Measurements from ENCODE around the gene SRGAP1.
A peak's percentile ranks its signal among the peaks of the same experiment; 100 is the strongest.

SRGAP1 gene

DNA sequence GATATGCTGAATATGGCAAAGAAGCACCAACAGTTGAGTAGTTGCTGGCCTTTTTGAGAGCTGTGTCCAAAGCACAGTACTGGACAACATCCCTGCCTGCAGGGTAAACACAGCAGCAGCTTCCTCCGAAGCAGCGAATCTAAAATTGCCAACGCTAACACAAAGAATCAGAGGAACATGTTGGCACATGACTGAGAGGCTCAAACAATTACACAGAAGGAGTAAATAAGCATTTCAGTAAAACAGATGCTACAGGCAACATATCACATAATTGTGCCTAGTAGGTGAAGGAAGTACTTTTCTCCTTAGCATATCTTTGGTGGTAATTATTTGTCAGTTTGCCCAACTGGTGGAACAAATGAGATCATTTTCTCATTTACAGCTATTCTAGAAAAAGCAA is 325.5 kb downstream of the SRGAP1 start:
- no peak for DNase-seq (ENCODE audit: low read depth)
- no peak overlapping the region for H3K4me3 ChIP-seq (ENCODE audit: low read depth, low read length)

DNA sequence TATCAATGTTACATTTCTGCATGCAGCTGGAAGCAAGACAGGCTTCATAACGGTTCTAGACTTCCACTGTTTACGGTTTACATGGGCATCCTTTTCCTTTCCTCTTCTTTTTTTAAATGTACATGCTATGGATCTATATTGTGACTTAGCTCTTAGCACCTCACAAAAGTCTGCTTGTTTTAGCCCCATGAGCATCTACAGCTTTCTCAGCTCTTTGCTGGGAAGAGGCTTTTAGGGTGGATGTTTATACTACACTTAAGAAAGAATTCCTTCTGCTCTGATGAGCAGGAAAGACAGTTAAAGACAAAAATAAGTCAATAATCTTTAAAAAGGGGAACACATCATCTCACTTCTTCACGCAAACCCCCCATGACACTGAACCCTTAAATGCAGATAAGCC is 326.2 kb downstream of the SRGAP1 start:
- no peak for DNase-seq (ENCODE audit: low read depth)
- H3K4me3 ChIP-seq (ENCODE audit: low read depth, low read length) = no peak overlapping the region

DNA sequence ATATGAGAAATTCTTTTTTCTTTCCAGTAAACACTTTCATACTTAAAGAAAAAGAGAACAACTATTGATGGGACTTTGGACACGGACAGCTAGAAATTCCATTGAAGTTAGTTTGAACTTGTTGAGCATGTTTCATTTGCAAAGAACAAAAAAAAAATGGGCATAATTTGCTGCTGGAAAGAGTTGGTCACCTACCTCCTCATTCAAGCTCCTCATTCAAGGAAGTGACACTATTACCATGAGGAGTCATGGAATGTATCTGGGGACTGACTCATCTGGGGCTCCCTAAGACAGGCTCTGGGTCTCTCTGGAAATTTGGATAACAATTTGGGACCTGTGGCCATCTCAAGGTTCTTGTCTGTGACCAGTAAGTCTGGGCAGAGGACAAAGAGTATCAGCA is 327.2 kb downstream of the SRGAP1 start:
- DNase-seq (ENCODE audit: low read depth) = no peak
- H3K4me3 ChIP-seq (ENCODE audit: low read depth, low read length) = no peak overlapping the region

GRCh38 chr12:64172143-64172970 is 327.9 kb downstream of the SRGAP1 start:
- no peak for DNase-seq (ENCODE audit: low read depth)
- no peak overlapping the region for H3K4me3 ChIP-seq (ENCODE audit: low read depth, low read length)

DNA sequence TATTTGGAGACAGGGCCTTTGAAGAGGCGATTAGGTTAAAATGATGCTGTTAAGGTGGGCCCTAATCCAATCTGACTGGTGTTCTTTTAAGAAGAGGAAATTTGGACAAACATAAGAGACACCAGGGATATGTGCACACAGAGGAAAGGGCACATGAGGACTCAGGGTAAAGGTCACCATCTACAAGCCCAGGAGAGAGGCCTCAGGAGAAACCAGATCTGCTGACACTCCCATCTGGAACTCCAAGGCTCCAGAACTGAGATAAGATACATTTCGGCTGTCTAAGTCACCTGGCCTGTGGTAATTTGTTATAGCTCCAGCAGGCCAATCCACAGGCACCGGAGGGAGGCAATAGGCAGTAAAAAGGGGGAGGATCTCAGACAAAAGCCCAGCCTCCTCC is 329.0 kb downstream of the SRGAP1 start:
- H3K4me3 ChIP-seq (ENCODE audit: low read depth, low read length) = no peak overlapping the region
- no peak for DNase-seq (ENCODE audit: low read depth)

GRCh38 chr12:64175254-64175945 is 330.9 kb downstream of the SRGAP1 start:
- H3K4me3 ChIP-seq (ENCODE audit: low read depth, low read length) = no peak overlapping the region
- DNase-seq (ENCODE audit: low read depth) = no peak

DNA sequence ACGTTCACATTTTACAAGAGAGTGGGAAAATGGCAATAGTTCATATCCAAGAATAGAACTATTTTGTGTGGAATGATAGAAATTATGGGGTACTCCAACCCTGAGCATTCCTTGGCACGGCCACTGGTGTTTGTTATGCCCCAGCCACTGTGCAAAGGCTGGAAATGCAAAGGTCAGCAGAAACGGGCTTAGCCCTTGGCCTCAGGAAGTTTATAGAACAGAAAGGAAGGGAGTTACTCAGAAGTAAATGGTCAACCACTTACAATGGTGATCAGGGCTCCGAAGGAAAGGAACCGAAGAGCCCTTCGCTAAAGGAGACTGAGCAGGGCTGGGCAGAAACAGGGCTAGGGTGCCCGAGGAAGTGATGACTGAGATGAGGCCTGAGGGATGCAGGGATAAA is 332.5 kb downstream of the SRGAP1 start:
- DNase-seq (ENCODE audit: low read depth) = no peak
- H3K4me3 ChIP-seq (ENCODE audit: low read depth, low read length) = no peak overlapping the region

GRCh38 chr12:64178122-64178521 is 333.6 kb downstream of the SRGAP1 start:
- H3K4me3 ChIP-seq (ENCODE audit: low read depth, low read length) = no peak overlapping the region
- no peak for DNase-seq (ENCODE audit: low read depth)

DNA sequence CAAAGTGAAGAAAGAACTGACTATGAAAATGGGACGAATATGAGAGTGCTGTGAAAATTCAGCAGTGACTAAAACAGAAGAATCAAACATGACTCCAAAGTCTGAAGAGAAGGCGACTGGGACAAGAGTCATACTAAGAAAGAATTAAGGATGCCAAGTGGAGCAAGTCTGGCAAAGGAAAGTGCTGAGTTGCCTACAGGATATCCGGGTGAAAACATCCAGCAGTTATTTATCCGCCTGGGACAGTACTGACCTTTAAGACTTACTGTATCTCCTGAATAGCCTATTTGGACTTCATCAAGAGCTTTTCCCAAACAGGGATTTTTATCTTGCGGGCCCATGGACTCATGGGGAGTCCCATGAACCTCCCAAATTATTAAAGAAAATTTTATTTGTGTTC is 336.5 kb downstream of the SRGAP1 start:
- no peak for DNase-seq (ENCODE audit: low read depth)
- no peak overlapping the region for H3K4me3 ChIP-seq (ENCODE audit: low read depth, low read length)

DNA sequence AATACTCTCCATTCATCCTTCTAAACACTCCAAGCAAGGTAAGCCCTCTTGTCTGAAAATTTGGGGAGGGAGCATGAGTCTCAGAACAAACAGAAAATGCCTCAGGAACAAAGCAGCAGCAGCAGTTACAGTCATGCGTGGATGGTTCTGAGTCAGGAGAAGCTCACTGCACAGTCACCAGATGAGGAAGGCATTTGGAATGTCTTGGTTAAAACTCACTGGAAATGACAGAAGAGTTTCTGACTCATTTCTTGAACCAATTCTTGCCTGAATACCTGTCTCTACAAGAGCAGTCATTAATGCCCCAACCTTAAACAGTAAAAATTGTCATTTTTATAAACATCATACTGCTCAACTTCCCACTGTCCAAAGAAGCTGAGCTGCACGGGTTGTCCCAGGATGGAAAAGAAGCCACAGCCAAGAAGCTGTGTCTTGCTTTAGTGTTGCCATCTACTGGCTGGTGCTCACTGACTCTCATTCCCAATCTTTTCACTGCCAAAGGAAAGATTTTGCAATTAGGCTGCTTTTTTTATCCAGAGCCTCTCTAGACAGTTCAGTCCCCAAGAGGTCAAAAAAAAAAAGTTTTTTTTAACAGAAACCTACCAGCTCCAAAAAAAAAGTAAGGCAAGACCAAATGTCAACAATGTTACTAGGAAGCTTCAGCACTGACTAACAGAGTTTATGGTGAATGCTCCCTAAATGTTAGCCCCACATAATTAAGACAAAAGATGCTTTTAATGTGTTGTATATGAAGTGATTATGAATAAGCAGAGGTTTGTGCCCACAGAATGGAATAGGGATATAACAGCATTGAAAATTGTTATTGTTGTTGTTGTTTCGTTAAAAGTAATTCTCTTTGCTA is 337.2 kb downstream of the SRGAP1 start:
- no peak overlapping the region for H3K4me3 ChIP-seq (ENCODE audit: low read depth, low read length)
- peak; percentile 87 for DNase-seq (ENCODE audit: low read depth)

DNA sequence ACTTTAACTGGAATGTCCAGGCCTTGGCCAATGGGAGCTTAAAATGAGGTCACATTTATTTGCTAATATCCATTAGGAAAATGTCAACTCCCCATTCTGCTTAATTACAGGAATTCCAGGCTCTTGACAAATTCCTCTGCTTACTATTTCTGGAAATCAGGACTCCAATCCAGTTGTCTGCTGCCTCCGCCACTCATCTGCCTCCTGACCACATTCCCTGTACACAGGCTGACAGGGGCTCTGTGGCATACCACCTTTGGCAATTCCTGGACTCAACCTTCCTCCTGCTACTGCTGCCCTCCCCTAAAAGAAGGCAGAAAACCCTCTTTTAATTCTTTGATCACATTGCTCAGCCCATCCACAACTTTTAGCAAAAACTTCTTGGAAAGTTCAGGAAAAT is 339.7 kb downstream of the SRGAP1 start:
- H3K4me3 ChIP-seq (ENCODE audit: low read depth, low read length) = no peak overlapping the region
- no peak for DNase-seq (ENCODE audit: low read depth)

- DNase-seq (ENCODE audit: low read depth) = no peak
- H3K4me3 ChIP-seq (ENCODE audit: low read depth, low read length) = no peak overlapping the region
Observed at GRCh38 chr12:64186789-64187188, 342.3 kb downstream of the SRGAP1 start.

DNA sequence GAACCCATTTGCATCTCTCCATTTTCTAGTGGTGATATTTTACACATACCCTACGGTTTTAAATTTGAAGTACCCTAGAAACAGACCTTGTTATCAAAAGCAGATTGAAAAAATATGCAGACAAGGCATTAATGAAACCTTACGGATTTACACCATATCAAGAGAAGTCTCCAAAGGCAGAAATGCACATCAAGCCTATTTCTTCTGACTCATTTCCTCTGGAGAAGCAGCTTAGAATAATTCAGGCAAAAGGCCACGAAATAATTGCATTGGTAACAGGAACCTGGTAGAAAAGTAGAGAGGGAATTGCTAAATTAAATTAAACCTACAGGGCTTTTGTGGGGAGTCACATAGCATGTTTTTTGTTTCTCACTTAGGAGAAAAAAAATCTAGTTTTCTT is 342.9 kb downstream of the SRGAP1 start:
- no peak overlapping the region for H3K4me3 ChIP-seq (ENCODE audit: low read depth, low read length)
- DNase-seq (ENCODE audit: low read depth) = peak; percentile 49

- no peak overlapping the region for H3K4me3 ChIP-seq (ENCODE audit: low read depth, low read length)
Observed at GRCh38 chr12:64187794-64188193, 343.3 kb downstream of the SRGAP1 start.

GRCh38 chr12:64189530-64189929 is 345.0 kb downstream of the SRGAP1 start:
- no peak for DNase-seq (ENCODE audit: low read depth)
- H3K4me3 ChIP-seq (ENCODE audit: low read depth, low read length) = no peak overlapping the region

More at GRCh38 chr12:64187794-64188193, 343.3 kb downstream of the SRGAP1 start:
- DNase-seq (ENCODE audit: low read depth) = no peak

DNA sequence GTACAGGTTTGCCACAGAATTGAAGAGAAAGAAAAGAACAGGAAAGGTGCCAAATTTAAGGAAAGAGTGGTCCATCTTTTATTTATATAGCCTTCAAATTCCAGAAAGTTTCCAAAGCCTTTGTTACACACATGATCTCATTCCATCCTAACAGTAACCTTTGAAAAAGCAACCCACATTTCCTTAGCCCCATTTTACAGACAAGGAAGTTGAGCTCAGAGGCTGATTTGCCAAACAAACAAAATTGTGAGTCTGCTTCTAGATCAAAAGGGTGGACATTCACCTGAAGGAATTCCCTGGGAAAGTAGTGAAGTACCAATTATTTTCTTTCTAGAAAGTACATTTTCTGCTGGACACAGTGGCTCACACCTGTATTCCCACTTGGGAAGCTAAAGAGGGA is 345.6 kb downstream of the SRGAP1 start:
- no peak for DNase-seq (ENCODE audit: low read depth)
- no peak overlapping the region for H3K4me3 ChIP-seq (ENCODE audit: low read depth, low read length)

GRCh38 chr12:64192644-64193444 is 348.3 kb downstream of the SRGAP1 start:
- H3K4me3 ChIP-seq (ENCODE audit: low read depth, low read length) = no peak overlapping the region
- no peak for DNase-seq (ENCODE audit: low read depth)

- no peak overlapping the region for H3K4me3 ChIP-seq (ENCODE audit: low read depth, low read length)
- DNase-seq (ENCODE audit: low read depth) = no peak
Observed at GRCh38 chr12:64193931-64194330, 349.4 kb downstream of the SRGAP1 start.
